Smooth muscle cell (in vitro differentiated cells): ENCODE data around the gene ARG2. TPM values are rescaled to one million over a fixed set of nuclear protein-coding genes. Genes with fewer than 3 reads are reported as not detected.

Experiments
- DNase-seq: peaks from one replicate; lab custom pipeline; 2025; ENCODE audit not compliant: unreplicated experiment; lab: John Stamatoyannopoulos, UW
- H2AFZ ChIP-seq: fragments of 200-600 bp; sonication (generic); 2 replicates; pipeline ENCODE4 v1.6.0; 2016; ENCODE audit warnings: antibody characterized with exemption, low read depth, mild to moderate bottlenecking
- H3F3A ChIP-seq: fragments of 200-600 bp; sonication (generic); 2 replicates; pipeline ENCODE4 v1.6.0; 2017; ENCODE audit warnings: antibody characterized with exemption, low read depth
- H3K27ac ChIP-seq: fragments of 200-600 bp; sonication (generic); 2 replicates; pipeline ENCODE4 v1.5.1; 2016; ENCODE audit warnings: low read depth, mild to moderate bottlenecking
- H3K27me3 ChIP-seq: fragments of 200-600 bp; sonication (generic); 2 replicates; pipeline ENCODE4 v1.6.1; 2016; ENCODE audit warnings: low read depth, mild to moderate bottlenecking
- H3K36me3 ChIP-seq: fragments of 200-600 bp; sonication (generic); 2 replicates; pipeline ENCODE4 v1.5.1; 2016; ENCODE audit warnings: low read depth
- H3K4me1 ChIP-seq: fragments of 200-600 bp; sonication (generic); 2 replicates; pipeline ENCODE4 v1.5.1; 2016; ENCODE audit warnings: low read depth
- H3K4me2 ChIP-seq: fragments of 200-600 bp; sonication (generic); 2 replicates; pipeline ENCODE4 v1.6.0; 2016; ENCODE audit warnings: mild to moderate bottlenecking
- H3K4me3 ChIP-seq: fragments of 200-600 bp; sonication (generic); 2 replicates; pipeline ENCODE4 v1.5.1; 2016; ENCODE audit warnings: mild to moderate bottlenecking
- H3K79me2 ChIP-seq: fragments of 200-600 bp; sonication (generic); 2 replicates; pipeline ENCODE4 v1.6.0; 2016; ENCODE audit warnings: low read depth, mild to moderate bottlenecking
- H3K9ac ChIP-seq: fragments of 200-600 bp; sonication (generic); 2 replicates; pipeline ENCODE4 v1.6.0; 2016; ENCODE audit warnings: low read depth
- H3K9me3 ChIP-seq: fragments of 200-600 bp; sonication (generic); replicated peaks from 2 replicates; pipeline ENCODE4 v1.5.1; 2016; ENCODE audit warnings: low read depth
- H4K20me1 ChIP-seq: fragments of 200-600 bp; sonication (generic); 2 replicates; pipeline ENCODE4 v1.6.0; 2016; ENCODE audit warnings: low read depth
- CTCF ChIP-seq: fragments of 200-600 bp; sonication (generic); IDR thresholded peaks from 2 replicates; pipeline ENCODE4 v1.5.1; 2017; ENCODE audit warnings: borderline replicate concordance, mild to moderate bottlenecking, antibody characterized with exemption; ENCODE audit not compliant: insufficient read depth, poor library complexity, severe bottlenecking
- WGBS: methylation state at CpG from one replicate; pipeline ENCODE4 v1.1.7; 2016; ENCODE audit warnings: low lambda C conversion rate; 5-methylcytosine and 5-hydroxymethylcytosine counted together
- polyA plus RNA-seq: library from polyadenylated mRNA; unstranded; fragments of >200 nt; fragmentation: Nextera tagmentation; extraction: Ambion mirVana; gene quantifications from 2 replicates; pipeline ENCODE4 v1.2.1, GENCODE V29; 2016
- total RNA-seq: library from RNA; depleted of rRNA; stranded (reverse); fragments of >200 nt; gene quantifications from 2 replicates; pipeline ENCODE4 v1.2.3, GENCODE V29; 2014

Gene ARG2
- total and polyA plus RNA-seq, 2 experiments from 2014 or later = 11.3 to 18.5 TPM

GRCh38 chr14:67694791-67695393, 75.2 kb downstream of the ARG2 start:
- peaks cover 36% of the 10 kb centered on the region for H3K79me2 ChIP-seq
- no peak for TF ChIP-seq CTCF
- H3K27ac ChIP-seq = peak overlapping the region; percentile 93
- H3K9ac ChIP-seq = peak overlapping the region; percentile 90
- H3K4me2 ChIP-seq = peak overlapping the region; percentile 95
- H4K20me1 ChIP-seq = peaks cover 44% of the 10 kb centered on the region
- no peaks in the 10 kb centered on the region for H3K36me3 ChIP-seq
- WGBS = under 1% methylated on average over 21 of the region's 21 CpGs
- peak; percentile 28 for DNase-seq
- H3F3A ChIP-seq = peaks cover 14% of the 10 kb centered on the region
- peak overlapping the region; percentile 84 for H3K4me3 ChIP-seq
- no peaks in the 10 kb centered on the region for H3K9me3 ChIP-seq
- peaks cover 21% of the 10 kb centered on the region for H3K4me1 ChIP-seq
- no peaks in the 10 kb centered on the region for H3K27me3 ChIP-seq
- H2AFZ ChIP-seq = peak overlapping the region; percentile 86

- no peak for TF ChIP-seq CTCF
- no peaks in the 10 kb centered on the region for H3K36me3 ChIP-seq
- H3K4me1 ChIP-seq = peaks cover 21% of the 10 kb centered on the region
- peak within 1 kb of the TSS; percentile 90 for H3K9ac ChIP-seq
- H3K4me2 ChIP-seq = peak within 1 kb of the TSS; percentile 95
- H2AFZ ChIP-seq = peak within 1 kb of the TSS; percentile 86
- peaks cover 38% of the 10 kb centered on the region for H4K20me1 ChIP-seq
- no peaks in the 10 kb centered on the region for H3K9me3 ChIP-seq
- H3K4me3 ChIP-seq = peak within 1 kb of the TSS; percentile 84
- peak within 1 kb of the TSS; percentile 93 for H3K27ac ChIP-seq
- peaks cover 36% of the 10 kb centered on the region for H3K79me2 ChIP-seq
- H3K27me3 ChIP-seq = no peaks in the 10 kb centered on the region
- peak; percentile 45 for DNase-seq
- under 1% methylated on average over 24 of the region's 25 CpGs for WGBS
- H3F3A ChIP-seq = peaks cover 14% of the 10 kb centered on the region
These were observed 75.8 kb downstream of the ARG2 start, which contains the start of gene RDH11 for GRCh38 chr14:67695394-67695949. Gene RDH11 (minus strand): TSS chr14:67695764. CDS start chr14:67695703, 61 bp downstream.

- peaks cover 22% of the 10 kb centered on the region for H4K20me1 ChIP-seq
- H3K4me1 ChIP-seq = peaks cover 21% of the 10 kb centered on the region
- H3K27me3 ChIP-seq = no peaks in the 10 kb centered on the region
- H3K9me3 ChIP-seq = no peaks in the 10 kb centered on the region
- H3K79me2 ChIP-seq = peaks cover 26% of the 10 kb centered on the region
- peak overlapping the region; percentile 60 for H2AFZ ChIP-seq
- no peak for TF ChIP-seq CTCF
- H3K36me3 ChIP-seq = no peaks in the 10 kb centered on the region
- no peak overlapping the region for H3K4me3 ChIP-seq
- peaks cover 14% of the 10 kb centered on the region for H3F3A ChIP-seq
- H3K4me2 ChIP-seq = peak overlapping the region; percentile 12
- peak overlapping the region; percentile 50 for H3K27ac ChIP-seq
- H3K9ac ChIP-seq = no peak overlapping the region
- 45% methylated on average over 4 of the region's 4 CpGs for WGBS
- DNase-seq = no peak
These were observed 77.3 kb downstream of the ARG2 start for GRCh38 chr14:67697006-67697405.
